Activated gamma-delta T cell treated with anti-CD3 and anti-CD28 coated beads, Interleukin-2, amount 50 U/mL, for 16 hours (primary cell): ENCODE results near the gene STK24.

ENCODE experiments used
- DNase-seq: peaks from one replicate; pipeline ENCODE4 v3.0.0-alpha.2; 2020; ENCODE audit warnings: low read depth

STK24 gene

DNA sequence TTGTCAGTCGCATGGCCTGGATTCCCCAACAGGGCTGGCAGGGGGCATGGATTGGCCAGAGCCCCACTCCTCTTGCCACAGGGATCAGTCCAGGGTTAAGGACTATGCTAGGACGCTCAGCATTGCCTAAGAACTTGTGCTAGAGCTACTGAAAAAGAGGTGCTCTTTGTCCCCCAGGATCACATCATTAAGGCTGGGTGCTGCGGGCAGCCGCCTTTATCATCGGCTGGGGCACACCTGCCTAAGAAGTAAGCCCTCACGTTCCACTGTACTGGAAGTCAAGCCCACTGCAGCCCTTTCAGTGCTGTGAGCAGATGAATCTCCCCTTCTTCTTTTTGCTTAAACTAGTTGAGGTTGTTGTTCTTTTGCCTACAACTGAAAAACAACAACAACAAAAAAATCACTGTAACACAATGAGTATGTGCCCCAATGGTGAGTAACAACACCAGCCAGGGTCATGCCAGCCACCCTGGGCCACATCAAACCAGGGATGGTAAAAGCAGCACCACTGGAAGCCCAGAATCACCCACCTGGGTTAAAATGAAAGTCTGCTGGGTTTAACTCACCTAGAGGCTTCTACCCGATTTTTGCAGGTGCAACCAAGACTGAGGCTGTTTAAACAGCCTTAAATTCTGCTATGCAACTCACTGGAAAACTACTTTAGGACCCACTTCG, 20.6 kb downstream of the STK24 start:
- no peak for DNase-seq

DNA sequence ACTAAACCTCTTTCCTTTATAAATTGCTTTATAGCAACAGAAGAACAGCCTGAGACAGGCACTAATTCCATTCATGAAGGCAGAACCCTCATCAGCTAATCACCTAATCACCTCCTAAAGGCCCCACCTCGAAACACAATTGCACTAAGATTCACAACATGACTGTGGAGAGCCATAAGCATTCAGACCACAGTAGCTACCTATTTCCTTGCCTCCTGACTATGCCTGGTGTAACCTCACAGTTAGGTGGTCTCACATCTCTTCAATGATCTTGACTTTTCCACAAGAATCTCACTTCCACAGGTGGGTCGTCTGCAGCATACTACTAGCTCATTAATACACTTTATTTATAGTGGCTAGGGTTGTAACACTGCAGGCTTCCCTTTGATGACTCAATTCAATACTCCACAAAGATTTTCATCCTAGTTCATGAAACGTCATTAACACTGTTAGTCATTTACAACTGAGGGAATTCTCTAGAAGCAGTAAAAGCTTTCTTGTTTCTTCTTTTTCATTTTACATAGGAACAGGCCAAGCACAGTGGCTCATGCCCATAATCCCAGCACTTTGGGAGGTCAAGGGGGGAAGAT, 27.1 kb downstream of the STK24 start:
- DNase-seq, result no peak

DNA sequence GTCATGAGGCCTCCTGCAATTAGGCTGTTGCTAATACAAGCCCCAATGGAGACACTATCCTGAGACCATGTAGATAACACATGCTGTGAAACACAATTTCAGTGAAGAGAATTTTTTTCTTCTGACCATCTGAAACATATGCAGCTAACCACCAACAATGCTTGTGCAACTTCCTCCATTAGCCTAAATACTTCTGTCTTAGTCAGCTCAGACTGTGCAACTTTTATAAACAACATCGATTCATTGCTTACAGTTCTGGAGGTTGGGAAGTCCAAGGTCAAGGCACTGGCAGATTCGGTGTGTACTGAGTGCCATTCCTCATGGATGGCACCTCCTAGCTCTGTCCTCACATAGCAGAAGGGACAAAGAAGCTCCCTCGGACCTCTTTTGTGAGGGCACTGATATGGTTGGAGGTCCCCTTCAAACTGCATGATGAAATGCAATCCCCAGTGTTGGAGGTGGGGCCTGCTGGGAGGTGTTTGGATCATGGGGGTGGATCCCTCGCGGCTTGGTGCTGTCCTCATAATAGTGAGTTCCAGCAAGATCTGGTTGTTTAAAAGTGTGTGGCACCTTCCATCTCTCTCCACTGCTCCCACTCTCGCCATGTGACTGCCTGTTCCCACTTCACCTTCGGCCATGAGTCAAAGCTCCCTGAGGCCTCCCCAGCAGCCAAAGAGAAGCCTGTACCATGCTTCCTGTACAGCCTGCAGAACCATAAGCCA, 27.7 kb downstream of the STK24 start:
- no peak for DNase-seq

DNA sequence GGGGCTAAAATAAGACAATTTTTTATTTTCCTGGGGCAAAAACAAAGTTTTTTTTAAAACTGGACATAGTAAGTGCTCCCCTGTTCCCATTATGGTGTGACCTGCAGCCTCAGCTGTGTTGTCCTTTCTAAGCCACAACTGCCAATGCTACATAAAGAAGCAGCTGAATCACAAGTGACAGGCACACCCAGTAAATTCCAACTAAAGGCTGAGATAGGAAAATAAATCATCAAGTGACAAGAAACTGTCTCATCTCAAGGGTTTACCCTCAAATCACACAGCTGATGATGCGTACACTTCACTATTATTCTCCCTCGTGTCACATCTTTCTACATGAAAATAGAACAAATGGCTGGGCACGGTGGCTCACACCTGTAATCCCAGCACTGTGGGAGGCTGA, 28.7 kb downstream of the STK24 start:
- no peak for DNase-seq

DNA sequence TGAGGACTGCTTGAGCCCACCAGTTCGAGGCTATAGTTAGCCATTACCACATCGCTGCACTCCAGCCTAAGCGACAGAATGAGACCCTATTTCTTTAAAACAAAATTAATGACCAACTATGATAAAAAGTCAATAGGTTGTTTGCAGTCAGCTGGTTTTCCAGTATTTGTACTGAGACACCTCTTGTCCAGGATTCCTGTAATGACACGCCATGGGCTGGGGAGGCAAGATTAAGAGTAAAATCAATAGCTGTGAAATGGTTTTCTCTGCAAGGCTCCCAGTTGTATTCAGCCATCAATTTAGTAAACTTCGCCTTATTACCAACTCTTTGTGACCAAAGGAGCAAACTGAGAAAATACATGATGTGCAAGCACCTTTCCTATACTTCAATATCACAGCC, 29.5 kb downstream of the STK24 start:
- DNase-seq, result no peak

DNA sequence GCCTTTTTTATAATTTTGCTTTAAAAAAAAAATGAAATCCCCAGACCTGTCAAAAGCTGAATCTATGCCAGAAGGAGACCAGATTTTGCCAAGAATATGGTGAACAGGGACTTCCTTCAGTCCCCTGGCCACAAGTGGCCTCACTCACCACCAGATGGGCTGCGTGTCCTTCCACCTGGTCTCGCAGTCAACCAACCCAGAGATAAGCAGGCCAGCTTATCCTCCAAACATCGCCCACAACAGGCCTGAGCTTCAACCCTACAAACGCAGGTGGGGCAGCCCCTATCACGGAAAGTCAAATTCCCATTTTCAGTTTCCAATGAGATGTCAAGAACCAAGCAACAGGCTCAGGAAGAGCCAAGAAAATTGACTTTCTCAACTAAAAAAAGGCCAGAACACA, 30.5 kb downstream of the STK24 start:
- no peak for DNase-seq

DNA sequence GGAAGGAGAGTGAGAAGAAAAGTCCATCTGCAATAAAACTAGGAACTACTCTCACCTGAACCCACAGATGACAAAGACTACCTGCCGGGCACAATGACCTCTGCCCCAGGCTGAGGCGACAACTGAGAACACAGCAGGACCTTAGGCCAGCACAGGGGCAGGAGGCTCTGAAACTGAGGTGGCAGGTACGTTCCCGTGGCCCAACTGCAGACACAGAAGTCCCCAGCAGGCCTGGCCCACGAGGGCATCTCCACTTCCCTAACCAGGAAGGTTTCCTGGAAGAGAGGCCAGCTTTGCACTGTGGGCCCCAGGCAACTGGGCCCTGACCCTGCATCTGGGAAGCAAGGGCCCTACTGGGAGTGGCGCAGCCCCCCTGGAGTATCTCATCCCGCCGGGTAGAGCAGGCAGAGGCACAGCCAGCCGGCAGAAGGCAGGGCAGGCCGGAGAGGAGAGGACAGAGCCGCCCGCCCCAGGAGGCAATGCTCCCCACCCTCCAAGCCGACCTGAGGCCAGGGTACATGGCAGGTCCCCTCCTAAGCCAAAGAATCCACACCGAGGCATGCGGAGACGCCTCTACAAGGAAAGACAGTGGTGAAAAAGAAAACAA, 32.7 kb downstream of the STK24 start:
- no peak for DNase-seq

DNA sequence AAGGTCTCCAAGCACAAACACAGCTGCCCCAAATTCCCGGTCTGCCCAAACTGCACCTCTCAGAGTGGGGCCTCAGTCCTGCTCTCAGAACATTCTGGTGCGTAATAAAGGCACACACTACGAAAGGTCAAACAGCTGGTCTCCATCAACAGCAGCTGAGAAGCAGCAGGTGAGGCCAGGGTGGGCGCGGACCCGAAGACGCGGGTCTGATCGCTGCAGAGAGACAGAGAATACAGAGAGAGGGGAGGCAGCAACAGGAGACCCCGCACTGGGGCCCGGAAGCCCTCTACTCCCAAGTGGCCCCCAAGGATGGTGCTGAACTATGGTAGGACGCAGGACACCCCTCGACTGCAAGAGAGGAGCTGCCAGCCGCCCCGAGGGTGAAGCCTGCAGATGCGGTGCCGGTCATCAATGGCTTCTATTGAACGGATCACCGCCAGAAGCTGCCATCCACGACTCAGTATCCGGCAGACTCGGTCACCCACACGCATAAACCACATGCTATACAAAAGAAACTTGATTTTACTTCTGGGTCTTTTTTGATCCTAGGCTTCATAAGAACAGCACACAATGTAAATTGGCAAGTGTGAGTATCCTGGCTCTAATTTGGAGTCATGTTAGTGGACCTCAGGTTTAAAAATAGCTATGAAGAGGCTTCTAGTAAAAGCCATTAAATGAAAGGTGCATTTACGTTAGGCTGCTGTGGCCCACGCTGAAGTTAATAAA, 33.4 kb downstream of the STK24 start:
- no peak for DNase-seq

DNA sequence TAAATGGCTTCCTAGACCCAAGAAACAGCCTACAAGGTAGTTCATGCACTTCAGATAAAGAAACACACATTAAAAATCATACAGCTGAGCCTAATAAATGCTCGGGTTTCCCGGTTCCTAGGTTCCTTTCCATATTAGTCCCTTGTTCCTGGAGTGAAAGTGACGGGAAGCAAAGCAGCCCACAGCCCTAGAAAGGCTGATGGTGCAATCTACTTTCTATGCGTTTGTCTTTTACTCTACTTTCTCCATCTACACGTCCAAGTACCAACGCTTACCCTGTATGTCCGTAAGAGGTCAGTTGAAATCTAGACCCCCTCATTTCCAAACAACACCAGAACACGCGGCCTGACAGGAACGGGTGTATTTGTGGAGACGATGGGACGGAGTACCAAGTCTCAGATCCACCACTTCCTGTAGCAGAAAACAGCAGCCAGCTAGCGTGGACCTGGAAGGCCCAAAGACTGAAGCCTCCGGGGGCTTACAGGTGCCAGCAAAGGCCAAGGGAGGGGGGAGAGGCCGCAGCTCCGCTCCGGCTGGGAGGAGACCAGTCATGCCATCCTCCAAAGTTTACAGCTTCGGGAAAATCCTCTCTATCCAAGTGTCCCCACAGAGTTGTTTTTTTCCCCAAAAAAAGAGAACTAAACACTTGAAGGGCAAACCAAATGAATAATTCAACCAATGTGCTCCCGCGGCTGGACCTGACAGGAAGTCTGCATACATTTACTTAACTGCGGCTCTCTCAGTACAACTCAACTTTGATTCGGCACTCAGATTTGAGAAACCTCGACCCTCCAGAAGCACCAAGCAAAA, 34.1 kb downstream of the STK24 start:
- DNase-seq, result no peak

DNA sequence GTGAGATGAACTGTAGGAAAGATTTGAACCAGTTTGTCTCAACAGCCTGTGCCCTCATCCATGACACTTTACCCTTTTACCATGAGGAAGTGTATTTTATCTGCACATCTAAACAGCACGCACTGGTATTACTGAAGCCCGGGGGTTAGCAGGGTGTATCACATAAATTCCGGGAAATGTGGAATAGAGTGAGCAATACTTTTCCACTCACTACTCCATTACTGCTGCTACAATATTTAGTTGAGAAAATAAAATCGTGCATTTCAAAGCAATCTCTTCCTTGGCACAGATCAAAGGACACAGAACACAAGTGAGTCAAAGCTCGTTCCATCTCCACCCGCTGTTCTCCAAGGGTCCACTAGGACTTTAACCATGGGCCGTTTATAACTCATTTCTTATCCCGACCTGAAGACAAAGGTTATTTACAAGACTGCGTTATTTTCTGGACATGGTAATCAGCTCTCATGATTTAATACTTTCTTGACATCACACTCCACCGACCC, 35.2 kb downstream of the STK24 start:
- no peak for DNase-seq

DNA sequence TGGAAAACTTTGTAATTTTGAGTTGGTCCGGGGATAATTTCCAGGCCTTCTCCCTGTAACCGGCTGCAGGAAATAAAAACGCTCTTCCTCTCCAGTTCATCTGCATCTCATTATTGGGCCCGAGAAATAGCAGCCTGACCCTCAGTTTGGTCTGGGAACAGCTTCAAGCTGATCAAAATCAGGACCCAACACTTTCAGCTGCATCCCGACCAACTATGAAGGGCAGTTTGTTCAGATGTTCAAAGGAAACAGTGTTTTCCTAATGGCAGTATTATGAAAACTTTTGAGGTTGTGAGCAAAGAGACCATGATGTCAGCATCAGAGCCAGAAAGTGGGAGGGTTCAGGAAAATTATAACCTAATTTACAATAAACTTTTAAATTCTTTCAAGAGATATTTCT, 35.7 kb downstream of the STK24 start:
- DNase-seq, result no peak

DNA sequence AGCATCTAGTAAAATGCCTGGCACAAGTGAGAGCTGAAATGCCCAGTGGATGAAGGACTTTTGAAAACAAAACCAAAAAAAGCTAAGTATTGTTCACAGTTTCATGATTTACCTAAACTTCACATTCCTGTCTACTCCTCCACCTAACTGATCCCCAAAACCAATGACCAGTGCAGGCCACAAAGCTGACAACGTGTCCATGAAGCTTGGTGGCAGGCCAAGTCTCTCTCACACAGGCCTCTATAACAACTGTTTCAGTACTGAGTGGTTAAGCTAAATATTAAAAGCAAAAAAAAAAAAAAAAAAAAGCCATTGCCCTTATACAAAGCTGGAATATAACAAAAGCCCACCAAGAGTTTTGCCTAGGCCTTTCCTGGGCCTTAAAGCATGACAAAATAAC, 36.4 kb downstream of the STK24 start:
- no peak for DNase-seq

DNA sequence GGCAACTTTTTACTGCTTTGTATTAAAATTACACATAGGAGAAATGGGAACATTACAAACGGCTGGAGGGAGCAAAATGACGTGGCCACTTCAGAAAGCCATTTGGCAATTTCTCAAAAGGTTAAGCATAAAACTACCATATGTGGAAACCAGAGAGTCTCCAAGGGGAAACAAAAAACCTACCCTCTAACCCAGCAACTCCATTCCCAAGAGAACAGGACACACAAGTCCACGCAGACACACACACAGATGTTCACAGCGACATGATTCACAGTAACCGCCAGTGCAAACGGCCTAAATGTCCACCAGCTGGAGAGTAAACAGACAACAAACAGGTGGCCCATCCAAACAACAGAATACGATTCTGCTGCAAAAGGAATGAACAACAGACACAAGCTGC, 37.2 kb downstream of the STK24 start:
- no peak for DNase-seq

DNA sequence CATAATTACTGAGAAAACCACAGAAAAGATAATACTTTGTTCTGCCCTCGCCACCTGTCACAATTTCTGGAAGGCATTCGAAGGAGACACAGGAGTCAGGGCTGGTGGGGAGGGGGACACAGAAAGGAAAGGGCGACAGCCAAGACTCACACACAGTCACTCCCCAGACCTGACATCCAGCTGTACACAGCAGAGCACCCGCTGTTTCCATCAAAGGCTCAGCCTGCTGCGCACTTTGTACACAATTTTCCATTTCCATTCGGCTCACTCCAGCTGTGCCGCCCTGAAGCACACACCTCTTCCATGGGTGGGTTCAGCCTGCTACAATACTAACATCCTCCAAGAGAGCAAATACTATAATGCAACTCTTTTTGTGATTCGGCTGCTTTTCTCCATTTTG, 38.0 kb downstream of the STK24 start:
- DNase-seq, result no peak

DNA sequence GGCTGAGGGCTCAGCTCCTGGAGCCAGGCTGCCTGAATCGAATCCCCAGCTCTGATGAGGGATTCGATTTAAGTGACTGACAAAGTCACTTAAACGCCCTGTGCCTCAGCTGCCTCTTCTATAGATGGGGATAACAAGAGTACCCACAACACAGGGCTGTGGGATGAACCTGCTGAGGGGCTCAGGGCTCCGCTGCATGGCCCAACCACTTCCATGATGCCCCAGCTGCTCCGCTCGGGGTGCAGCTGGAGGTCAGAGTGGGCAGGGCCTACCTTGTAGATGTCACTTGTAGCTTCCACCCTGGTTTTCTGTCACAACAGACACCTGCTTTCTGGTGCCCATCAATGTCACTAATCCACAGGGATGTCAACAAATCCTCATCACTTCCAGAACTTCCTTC, 39.2 kb downstream of the STK24 start:
- DNase-seq, result no peak

DNA sequence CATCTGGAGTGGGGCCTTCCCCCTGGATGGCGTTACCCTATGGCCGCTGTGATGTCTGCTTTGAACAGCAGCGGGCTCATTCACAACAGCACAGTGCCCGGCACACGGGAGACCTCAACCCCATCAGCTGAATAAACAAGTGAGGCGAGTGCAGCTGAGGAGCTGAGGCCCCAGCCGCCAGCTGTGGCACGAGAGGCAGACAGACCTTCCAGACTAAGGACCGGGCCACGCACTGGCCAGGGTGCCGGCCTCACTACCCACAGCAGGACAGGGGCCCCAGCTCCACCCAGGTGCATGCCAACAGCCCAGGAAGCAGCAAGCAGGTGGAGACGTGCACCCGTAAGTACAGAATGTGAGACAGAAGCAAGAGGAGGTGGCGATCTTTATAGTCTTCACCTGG, 39.6 kb downstream of the STK24 start:
- DNase-seq, result no peak

DNA sequence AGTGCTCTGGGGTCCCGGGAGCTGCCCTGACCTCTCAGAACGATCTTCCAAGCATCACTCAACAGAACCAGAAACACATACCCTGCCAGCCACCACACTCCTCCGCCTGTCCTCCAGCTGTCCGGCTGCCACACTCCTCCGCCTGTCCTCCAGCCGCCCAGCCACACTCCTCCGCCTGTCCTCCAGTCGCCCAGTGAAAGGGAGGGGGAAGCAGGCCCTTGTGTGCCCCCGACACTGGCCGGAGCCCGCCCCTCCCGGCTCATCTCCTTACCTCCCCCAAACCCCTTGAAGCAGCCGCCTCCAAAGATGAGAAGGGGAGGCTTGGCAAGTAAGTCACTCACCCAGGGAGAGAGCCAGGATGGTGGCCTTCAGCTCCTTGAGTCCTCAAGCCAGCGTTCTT, 40.2 kb downstream of the STK24 start:
- DNase-seq, result no peak

DNA sequence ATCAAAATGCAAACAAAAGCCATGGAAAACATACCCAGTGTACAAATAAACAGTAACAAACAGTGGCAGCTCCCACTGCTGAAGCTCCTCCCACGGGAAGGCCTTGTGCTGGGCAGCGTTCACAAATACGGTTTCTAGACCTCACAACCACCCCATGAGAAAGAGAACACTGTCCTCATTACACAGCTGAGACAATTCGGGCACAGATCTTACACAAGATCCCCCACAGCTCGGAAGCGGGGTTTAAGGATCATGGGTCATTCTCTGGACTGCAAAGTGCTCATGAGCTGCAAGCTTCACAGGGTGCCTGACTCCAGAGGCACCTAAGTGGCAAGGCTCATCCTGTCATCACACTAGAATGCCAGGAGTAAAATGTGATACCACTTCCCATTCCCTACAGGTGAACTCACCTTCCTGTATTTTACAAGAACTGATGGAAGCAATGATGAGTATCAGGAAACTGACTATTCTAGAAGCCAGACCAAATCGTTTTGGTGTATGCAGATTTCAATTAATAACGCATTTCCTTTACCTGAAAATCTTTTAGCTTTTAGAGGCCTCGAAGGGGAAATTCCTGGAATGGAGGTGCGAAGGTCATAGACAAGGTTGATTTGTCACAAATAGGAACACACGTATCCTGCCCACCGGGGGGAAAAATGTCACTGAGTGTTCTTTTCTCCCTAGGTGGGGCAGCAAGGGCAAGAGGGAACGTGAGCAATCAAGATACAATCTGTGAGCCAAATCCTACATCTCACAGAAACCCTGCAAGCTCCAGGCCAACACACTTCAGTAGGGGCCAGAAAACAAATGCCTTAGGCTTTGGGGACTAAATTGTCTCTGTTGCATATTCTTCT, 41.2 kb downstream of the STK24 start:
- no peak for DNase-seq

DNA sequence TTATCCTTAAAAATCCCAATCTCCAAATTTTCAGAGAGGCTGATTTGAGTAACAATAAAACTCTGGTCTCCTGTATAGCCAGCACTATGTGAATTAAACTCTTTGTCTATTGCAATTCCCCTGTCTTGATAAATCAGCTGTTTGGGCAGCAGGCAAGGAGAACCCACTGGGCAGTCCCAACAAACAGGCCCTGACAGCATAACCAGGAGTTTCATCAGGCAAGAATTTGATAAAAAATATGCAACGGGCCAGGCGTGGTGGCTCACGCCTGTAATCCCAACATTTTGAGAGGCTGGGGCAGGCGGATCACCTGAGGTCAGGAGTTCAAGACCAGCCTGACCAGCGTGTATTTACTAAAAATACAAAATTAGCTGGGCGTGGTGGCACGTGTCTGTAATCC, 42.1 kb downstream of the STK24 start:
- no peak for DNase-seq

DNA sequence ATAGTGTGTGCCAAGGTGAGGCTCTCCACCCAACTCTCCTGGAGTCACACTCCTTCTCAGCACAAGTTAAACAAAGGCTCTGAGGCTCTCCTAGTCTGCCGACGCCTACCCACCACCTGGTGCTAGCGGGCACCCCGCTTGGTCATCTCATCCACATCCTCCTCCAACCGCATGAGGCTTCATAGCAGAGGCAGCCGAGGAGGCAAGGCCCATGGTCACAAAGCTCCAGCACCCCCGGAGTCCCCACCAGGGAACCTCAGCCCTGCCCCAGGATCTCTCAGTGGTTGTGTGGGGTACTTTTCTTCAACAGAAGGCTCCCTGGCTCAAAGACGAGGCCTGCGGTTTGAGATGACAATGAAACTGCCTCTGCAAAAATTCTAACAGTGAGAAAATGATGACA, 43.0 kb downstream of the STK24 start:
- DNase-seq, result no peak

DNA sequence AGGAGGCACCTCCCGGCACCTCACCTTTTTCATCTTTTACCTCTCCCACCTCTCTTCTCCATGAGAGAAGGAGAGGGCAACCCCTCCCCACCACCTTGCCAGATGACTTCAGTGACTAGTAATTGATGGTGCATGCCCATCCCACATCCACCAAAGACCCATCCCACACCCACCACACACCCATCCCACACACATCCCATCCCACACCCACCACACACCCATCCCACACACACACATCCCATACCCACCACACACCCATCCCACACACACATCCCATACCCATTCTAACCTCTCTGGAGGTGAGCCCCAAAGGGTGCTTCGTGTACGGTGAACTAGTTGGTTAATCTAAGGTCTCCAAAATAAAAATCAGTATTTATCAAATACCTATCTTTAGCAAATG, 44.7 kb downstream of the STK24 start:
- DNase-seq, result no peak
